Astrocyte of the spinal cord (primary cell): ENCODE measurements around the gene TBC1D14.
A peak's percentile ranks its signal among the peaks of the same experiment; 100 is the strongest.

Experiments
- DNase-seq: peaks from one replicate; pipeline ENCODE4 v3.0.0; 2011; ENCODE audit warnings: low read depth, low spot score
- H3K4me3 ChIP-seq: 2 replicates; pipeline ENCODE4 v1.5.1; 2011; ENCODE audit warnings: low read depth, mild to moderate bottlenecking, low read length, moderate library complexity
- CTCF ChIP-seq: IDR thresholded peaks from 2 replicates; pipeline ENCODE4 v1.5.1; 2012; ENCODE audit warnings: low read depth, mild to moderate bottlenecking, low read length, inconsistent platforms
- in situ Hi-C: cut with HindIII; loops from 2 replicates; pipeline ENCODE4 v1.10.0; 2017; ENCODE audit warnings: low sequenced_read_pairs

TBC1D14 gene

GRCh38 chr4:6938647-6939271 lies 29.1 kb downstream of the TBC1D14 start:
- in situ Hi-C loops = no loop called here
- no peak for TF ChIP-seq CTCF

GRCh38 chr4:6939761-6940743 lies 30.4 kb downstream of the TBC1D14 start:
- in situ Hi-C loops = no loop called here
- no peak for DNase-seq
- no peak for TF ChIP-seq CTCF
- no peak overlapping the region for H3K4me3 ChIP-seq

More at GRCh38 chr4:6938647-6939271, 29.1 kb downstream of the TBC1D14 start:
- no peak overlapping the region for H3K4me3 ChIP-seq
- no peak for DNase-seq

GRCh38 chr4:6940744-6941137 lies 31.1 kb downstream of the TBC1D14 start:
- no peak for DNase-seq
- in situ Hi-C loops = no loop called here
- no peak for TF ChIP-seq CTCF
- H3K4me3 ChIP-seq = no peak overlapping the region

GRCh38 chr4:6941796-6942195 lies 32.2 kb downstream of the TBC1D14 start:
- TF ChIP-seq CTCF = no peak
- in situ Hi-C loops = no loop called here
- no peak for DNase-seq
- H3K4me3 ChIP-seq = no peak overlapping the region

- in situ Hi-C loops = no loop called here
- TF ChIP-seq CTCF = no peak
- H3K4me3 ChIP-seq = no peak overlapping the region
- DNase-seq = peak; percentile 94
Measured at GRCh38 chr4:6942238-6942800, 32.7 kb downstream of the TBC1D14 start.

GRCh38 chr4:6943012-6943884 lies 33.6 kb downstream of the TBC1D14 start:
- in situ Hi-C loops = no loop called here
- no peak for DNase-seq
- no peak for TF ChIP-seq CTCF
- no peak overlapping the region for H3K4me3 ChIP-seq
